ENCODE results near the gene CCR1.
A peak's percentile ranks its signal among the peaks of the same experiment; 100 is the strongest.

DNA sequence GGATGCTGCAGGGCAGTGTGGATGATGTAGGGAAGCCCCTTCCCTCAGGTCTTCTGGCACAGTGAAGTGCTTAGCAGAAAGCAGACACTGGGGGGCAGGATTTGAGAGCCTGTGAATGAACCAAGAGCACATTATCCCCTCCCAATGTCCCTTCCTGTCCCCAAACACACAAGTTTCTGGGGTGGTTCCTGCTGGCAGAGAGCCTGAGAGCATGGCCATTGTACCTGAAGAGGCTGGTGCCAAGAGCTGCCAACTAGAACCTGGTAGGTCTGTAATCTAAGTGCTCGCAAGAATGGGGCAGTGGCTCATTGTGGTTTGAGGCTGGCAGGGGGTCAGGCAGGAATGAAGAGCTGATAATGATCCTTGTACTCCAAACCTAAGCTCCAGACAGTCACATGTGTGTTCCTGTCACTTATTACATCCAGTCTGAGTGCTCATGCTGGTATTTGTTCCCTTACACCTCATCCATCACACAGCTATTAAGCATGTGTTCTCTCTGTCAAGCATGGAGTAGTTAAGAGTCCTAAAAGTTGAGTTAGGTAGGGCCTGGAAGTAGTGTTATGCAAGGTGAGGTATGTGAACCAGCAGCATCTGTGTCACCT is 6.7 kb upstream of the CCR1 start:
- TF ChIP-seq HMGN3 (IDR thresholded peaks at IDR 0.05; ENCODE audit: borderline replicate concordance, extremely low read depth, insufficient read length, low read depth, low read length) (no peak), POLR2AphosphoS5 (IDR thresholded peaks at IDR 0.05; ENCODE audit: control insufficient read depth, insufficient read depth, low read depth, low read length) (no peak), ZNF766 (CRISPR knock-in tag; conservative IDR thresholded peaks at IDR 0.05) (no peak), YY1 (IDR thresholded peaks at IDR 0.05; ENCODE audit: borderline replicate concordance in 1 of 3, control insufficient read depth in 1 of 3, extremely low read depth in 1 of 3, insufficient read depth in 3 of 3, insufficient read length in 1 of 3, insufficient replicate concordance in 2 of 3, low read depth in 1 of 3, low read length in 2 of 3) (no peak), KLF13 (tag; IDR thresholded peaks at IDR 0.05; ENCODE audit: borderline replicate concordance, low read depth) (no peak), TBP (optimal IDR thresholded peaks at IDR 0.05; ENCODE audit: low read depth, low read length) (no peak), SIN3B (IDR thresholded peaks at IDR 0.05; ENCODE audit: low read depth) (no peak)
- TF ChIP-seq, protein P1, sequence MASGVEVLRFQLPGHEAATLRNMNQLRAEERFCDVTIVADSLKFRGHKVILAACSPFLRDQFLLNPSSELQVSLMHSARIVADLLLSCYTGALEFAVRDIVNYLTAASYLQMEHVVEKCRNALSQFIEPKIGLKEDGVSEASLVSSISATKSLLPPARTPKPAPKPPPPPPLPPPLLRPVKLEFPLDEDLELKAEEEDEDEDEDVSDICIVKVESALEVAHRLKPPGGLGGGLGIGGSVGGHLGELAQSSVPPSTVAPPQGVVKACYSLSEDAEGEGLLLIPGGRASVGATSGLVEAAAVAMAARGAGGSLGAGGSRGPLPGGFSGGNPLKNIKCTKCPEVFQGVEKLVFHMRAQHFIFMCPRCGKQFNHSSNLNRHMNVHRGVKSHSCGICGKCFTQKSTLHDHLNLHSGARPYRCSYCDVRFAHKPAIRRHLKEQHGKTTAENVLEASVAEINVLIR (CRISPR knock-in tag; IDR thresholded peaks at IDR 0.05): no peak
- TF ChIP-seq, protein P2, sequence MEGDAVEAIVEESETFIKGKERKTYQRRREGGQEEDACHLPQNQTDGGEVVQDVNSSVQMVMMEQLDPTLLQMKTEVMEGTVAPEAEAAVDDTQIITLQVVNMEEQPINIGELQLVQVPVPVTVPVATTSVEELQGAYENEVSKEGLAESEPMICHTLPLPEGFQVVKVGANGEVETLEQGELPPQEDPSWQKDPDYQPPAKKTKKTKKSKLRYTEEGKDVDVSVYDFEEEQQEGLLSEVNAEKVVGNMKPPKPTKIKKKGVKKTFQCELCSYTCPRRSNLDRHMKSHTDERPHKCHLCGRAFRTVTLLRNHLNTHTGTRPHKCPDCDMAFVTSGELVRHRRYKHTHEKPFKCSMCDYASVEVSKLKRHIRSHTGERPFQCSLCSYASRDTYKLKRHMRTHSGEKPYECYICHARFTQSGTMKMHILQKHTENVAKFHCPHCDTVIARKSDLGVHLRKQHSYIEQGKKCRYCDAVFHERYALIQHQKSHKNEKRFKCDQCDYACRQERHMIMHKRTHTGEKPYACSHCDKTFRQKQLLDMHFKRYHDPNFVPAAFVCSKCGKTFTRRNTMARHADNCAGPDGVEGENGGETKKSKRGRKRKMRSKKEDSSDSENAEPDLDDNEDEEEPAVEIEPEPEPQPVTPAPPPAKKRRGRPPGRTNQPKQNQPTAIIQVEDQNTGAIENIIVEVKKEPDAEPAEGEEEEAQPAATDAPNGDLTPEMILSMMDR (IDR thresholded peaks at IDR 0.05 in 2 of 3, conservative IDR thresholded peaks at IDR 0.05 in 1 of 3; ENCODE audit: insufficient read depth in 2 of 3, low read depth in 1 of 3, low read length in 3 of 3): peak; percentile 49 to 60 (median 58)
- TF ChIP-seq, protein P3, sequence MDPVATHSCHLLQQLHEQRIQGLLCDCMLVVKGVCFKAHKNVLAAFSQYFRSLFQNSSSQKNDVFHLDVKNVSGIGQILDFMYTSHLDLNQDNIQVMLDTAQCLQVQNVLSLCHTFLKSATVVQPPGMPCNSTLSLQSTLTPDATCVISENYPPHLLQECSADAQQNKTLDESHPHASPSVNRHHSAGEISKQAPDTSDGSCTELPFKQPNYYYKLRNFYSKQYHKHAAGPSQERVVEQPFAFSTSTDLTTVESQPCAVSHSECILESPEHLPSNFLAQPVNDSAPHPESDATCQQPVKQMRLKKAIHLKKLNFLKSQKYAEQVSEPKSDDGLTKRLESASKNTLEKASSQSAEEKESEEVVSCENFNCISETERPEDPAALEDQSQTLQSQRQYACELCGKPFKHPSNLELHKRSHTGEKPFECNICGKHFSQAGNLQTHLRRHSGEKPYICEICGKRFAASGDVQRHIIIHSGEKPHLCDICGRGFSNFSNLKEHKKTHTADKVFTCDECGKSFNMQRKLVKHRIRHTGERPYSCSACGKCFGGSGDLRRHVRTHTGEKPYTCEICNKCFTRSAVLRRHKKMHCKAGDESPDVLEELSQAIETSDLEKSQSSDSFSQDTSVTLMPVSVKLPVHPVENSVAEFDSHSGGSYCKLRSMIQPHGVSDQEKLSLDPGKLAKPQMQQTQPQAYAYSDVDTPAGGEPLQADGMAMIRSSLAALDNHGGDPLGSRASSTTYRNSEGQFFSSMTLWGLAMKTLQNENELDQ (CRISPR knock-in tag; IDR thresholded peaks at IDR 0.05; ENCODE audit: borderline replicate concordance): no peak

All from K562 (cell line).